ENCODE data around the gene ANXA6. TPM values are rescaled to one million over a fixed set of nuclear protein-coding genes. Genes with fewer than 3 reads are reported as not detected.

The ANXA6 gene
- total and polyA plus RNA-seq, 8 donors = 37.0 to 70.8 (median 48.7) TPM

- DNase-seq (no peak), ATAC-seq (no peak), FAIRE-seq (no peak)
- H3K4me1 ChIP-seq = peaks cover 0 to 37% (median 15%) of the 10 kb centered on the region in 3 donors
- no peak overlapping the region for H3K27ac ChIP-seq
- no peaks in the 10 kb centered on the region for H3K36me3 ChIP-seq
- 79 to 89% methylated on average over 4 to 5 of the region's 5 CpGs for WGBS, 2 donors
- H3K4me3 ChIP-seq = no peak overlapping the region
- H3K9me3 ChIP-seq = no peaks in the 10 kb centered on the region
- no peak for TF ChIP-seq CTCF (IDR thresholded peaks at IDR 0.05)
- no peaks in the 10 kb centered on the region for H3K27me3 ChIP-seq
- intact Hi-C loops (cut with DNase I) = no loop called here
Observed at GRCh38 chr5:151072630-151073025, 85.0 kb downstream of the ANXA6 start.

- peaks cover 0 to 37% (median 13%) of the 10 kb centered on the region in 3 donors for H3K4me1 ChIP-seq
- FAIRE-seq (no peak), DNase-seq (no peak), ATAC-seq (no peak)
- H3K4me3 ChIP-seq = no peak overlapping the region
- no peaks in the 10 kb centered on the region for H3K27me3 ChIP-seq
- intact Hi-C loops (cut with DNase I) = no loop called here
- H3K27ac ChIP-seq = no peak overlapping the region
- no peak for TF ChIP-seq CTCF (IDR thresholded peaks at IDR 0.05)
- no peaks in the 10 kb centered on the region for H3K9me3 ChIP-seq
- WGBS, 2 donors = 81 to 89% methylated on average over 10 of the region's 10 CpGs
- H3K36me3 ChIP-seq = no peaks in the 10 kb centered on the region
Observed at GRCh38 chr5:151071848-151072629, 85.5 kb downstream of the ANXA6 start.

GRCh38 chr5:151071021-151071420, 86.6 kb downstream of the ANXA6 start:
- DNase-seq (no peak), ATAC-seq (no peak), FAIRE-seq (no peak)
- H3K9me3 ChIP-seq = no peaks in the 10 kb centered on the region
- H3K36me3 ChIP-seq = no peaks in the 10 kb centered on the region
- intact Hi-C loops (cut with DNase I) = no loop called here
- WGBS, 2 donors = 94 to 97% methylated on average over 4 of the region's 4 CpGs
- no peaks in the 10 kb centered on the region for H3K27me3 ChIP-seq
- TF ChIP-seq CTCF (IDR thresholded peaks at IDR 0.05) = no peak
- H3K4me1 ChIP-seq = peaks cover 0 to 31% (median 8%) of the 10 kb centered on the region in 3 donors
- no peak overlapping the region for H3K27ac ChIP-seq
- no peak overlapping the region for H3K4me3 ChIP-seq

GRCh38 chr5:151070449-151070848, 87.1 kb downstream of the ANXA6 start:
- intact Hi-C loops (cut with DNase I) = no loop called here
- H3K27ac ChIP-seq = no peak overlapping the region
- TF ChIP-seq CTCF (IDR thresholded peaks at IDR 0.05) = no peak

More at GRCh38 chr5:151070449-151070848, 87.1 kb downstream of the ANXA6 start:
- Histone ChIP-seq H3K4me3 (no peak overlapping the region), H3K27me3 (no peaks in the 10 kb centered on the region), H3K9me3 (no peaks in the 10 kb centered on the region), H3K4me1 (peaks cover 0 to 27% (median 5%) of the 10 kb centered on the region in 3 donors), H3K36me3 (no peaks in the 10 kb centered on the region)
- WGBS, 2 donors = 79 to 84% methylated on average over 2 of the region's 2 CpGs
- ATAC-seq (no peak), FAIRE-seq (no peak), DNase-seq (no peak)

All from pancreas (tissue), 10 donors.